ENCODE data around the gene GK2.

GK2 gene

DNA sequence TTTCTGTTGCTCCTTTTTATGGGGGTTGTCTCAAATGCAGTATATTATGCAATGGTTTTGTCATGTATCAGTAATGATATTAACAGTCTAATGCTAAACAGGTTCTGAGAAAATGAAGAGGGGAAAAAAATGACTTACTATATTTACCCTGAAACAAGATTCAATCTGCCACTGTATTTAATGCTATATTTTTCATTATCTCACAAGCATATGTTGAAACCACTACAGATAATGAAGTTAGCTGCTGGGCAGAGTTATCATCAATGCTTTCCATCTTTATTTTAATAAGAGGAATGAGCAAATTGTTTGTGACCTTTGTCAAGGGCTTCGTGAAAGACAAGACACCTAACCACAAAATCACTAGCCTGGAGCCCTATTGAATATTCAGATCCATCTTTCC lies 49.6 kb downstream of the GK2 start:
- Histone ChIP-seq H3K9me3 (replicated peaks in 1 of 11) (no peaks in the 10 kb centered on the region), H3K4me1 (no peaks in the 10 kb centered on the region), H3K4me3 (no peak overlapping the region), H3K36me3 (no peaks in the 10 kb centered on the region), H3K27ac (no peak overlapping the region), H3K27me3 (no peaks in the 10 kb centered on the region), H3K9ac (no peak overlapping the region), H4K20me1 (no peaks in the 10 kb centered on the region), H3K4me2 (no peak overlapping the region)
- TF ChIP-seq Cebpa-rat (IDR thresholded peaks at IDR 0.05): no peak

DNA sequence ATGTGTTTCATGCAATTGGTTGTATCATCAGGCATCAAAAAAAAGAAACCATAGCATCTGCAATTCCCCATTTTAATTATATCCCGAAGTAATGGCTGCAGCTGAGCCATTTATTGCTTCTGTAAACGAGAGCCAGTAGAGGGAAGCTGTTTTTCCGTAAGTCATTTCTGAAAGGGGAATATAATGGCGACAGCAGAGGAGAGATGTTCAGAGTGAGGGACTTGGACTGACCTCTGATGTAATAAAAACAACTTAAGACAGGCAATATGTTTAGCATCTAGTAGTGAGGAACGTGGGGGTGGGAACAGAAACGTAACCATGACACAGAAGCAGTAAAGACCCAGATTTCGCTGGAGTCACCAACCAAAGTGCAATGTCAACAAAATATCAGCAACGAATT lies 50.7 kb downstream of the GK2 start:
- no peak for TF ChIP-seq Cebpa-rat (IDR thresholded peaks at IDR 0.05)
- no peaks in the 10 kb centered on the region for H3K27me3 ChIP-seq
- H4K20me1 ChIP-seq: no peaks in the 10 kb centered on the region
- H3K4me2 ChIP-seq: no peak overlapping the region
- H3K9ac ChIP-seq: no peak overlapping the region
- no peak overlapping the region for H3K4me3 ChIP-seq
- H3K9me3 ChIP-seq (replicated peaks in 1 of 11): no peaks in the 10 kb centered on the region
- no peaks in the 10 kb centered on the region for H3K4me1 ChIP-seq
- no peaks in the 10 kb centered on the region for H3K36me3 ChIP-seq
- no peak overlapping the region for H3K27ac ChIP-seq
